Heart left ventricle (tissue), 13 donors: ENCODE results near the gene KEAP1.

Source experiments
- CTCF ChIP-seq, 12 donors: fragments of 200-600 bp; sonication (generic) in 4 of 12; IDR thresholded peaks; one replicate each; pipeline versions ENCODE4 v1.5.0 to v1.8.0; 2018 to 2022; ENCODE audit warnings: antibody characterized with exemption in 12 of 12, mild to moderate bottlenecking in 5 of 12
- POLR2A ChIP-seq, 2 donors: fragments of 450-650 bp; IDR thresholded peaks; one replicate each; pipeline ENCODE4 v1.6.1; 2017; ENCODE audit warnings: antibody characterized with exemption in 2 of 2, mild to moderate bottlenecking in 2 of 2, moderate library complexity in 2 of 2
- donor health status: ischemic (EF 13 %, LVEDD 7.1; RV severe dilation, severe dysfunction).
- donor health status: DM: no; HTN: yes; CAD: no.
- donor health status: DM: no; HTN: no; CAD: no.
- donor health status: ischemic (EF 25% LVEDD 6.9; RV normal size, moderate dysfunction).
- donor health status: ischemic (EF 25% LVEDD 5.7; RV mildly dilated, moderate dysfunction).
- donor health status: ischemic (EF 35%, LVEDD 5.7; RV mildly dilated, moderate dysfunction).
- donor health status: nonischemic (EF 11% LVEDD 7.7; RV severe dilation, severe dysfunction).
- donor health status: DM: yes; HTN: yes; CAD: no.
- donor health status: PGD.
- donor health status: ischemic (EF 29% LVEDD 5.4; RV normal size, mild dysfunction).
- donor health status: nonischemic (EF 23%, LVEDD 6.1; RV moderate dilation, normal function).

GRCh38 chr19:10450853-10451609 lies 52.1 kb downstream of the KEAP1 start:
- TF ChIP-seq CTCF (IDR thresholded peaks at IDR 0.05) (no peak), POLR2A (IDR thresholded peaks at IDR 0.05) (no peak)
